ENCODE data around the gene CHEK2. TPM values are rescaled to one million over a fixed set of nuclear protein-coding genes. Genes with fewer than 3 reads are reported as not detected.

CHEK2 gene
- total and polyA plus RNA-seq, 2 experiments from 2014 or later = 86.0 to 121 TPM

- Histone ChIP-seq H3K27me3 (ENCODE audit: insufficient read depth) (no peaks in the 10 kb centered on the region), H3K4me1 (ENCODE audit: insufficient read depth) (no peaks in the 10 kb centered on the region), H4K20me1 (replicated peaks; ENCODE audit: insufficient read depth) (peaks cover 30% of the 10 kb centered on the region), H3K36me3 (ENCODE audit: insufficient read depth) (peaks cover 34% of the 10 kb centered on the region), H3K27ac (ENCODE audit: low read depth) (no peak overlapping the region), H3K9me2 (ENCODE audit: insufficient read depth) (no peaks in the 10 kb centered on the region), H3K4me3 (no peak overlapping the region), H3F3A (replicated peaks; ENCODE audit: low read depth) (peaks cover 46% of the 10 kb centered on the region), H3K79me2 (replicated peaks; ENCODE audit: insufficient read depth) (peaks cover 8% of the 10 kb centered on the region), H3K4me2 (no peak overlapping the region), H2AFZ (no peak overlapping the region)
- no peak for TF ChIP-seq JUNB (IDR thresholded peaks at IDR 0.05; ENCODE audit: unreplicated experiment)
- no peak for TF ChIP-seq EZH2phosphoT487 (IDR thresholded peaks at IDR 0.05; ENCODE audit: unreplicated experiment)
- TF ChIP-seq REST (IDR thresholded peaks at IDR 0.05; ENCODE audit: unreplicated experiment) = no peak
- TF ChIP-seq ETS1 (IDR thresholded peaks at IDR 0.05) = no peak
- TF ChIP-seq STAT1 (IDR thresholded peaks at IDR 0.05; ENCODE audit: unreplicated experiment) = no peak
- no peak for TF ChIP-seq ZNF462 (CRISPR knock-in tag; IDR thresholded peaks at IDR 0.05)
- no peak for TF ChIP-seq POLR2AphosphoS5 (IDR thresholded peaks at IDR 0.05; ENCODE audit: low read depth)
- no peak for TF ChIP-seq CTCF (conservative IDR thresholded peaks at IDR 0.05; ENCODE audit: low read depth in 2 of 2)
- no peak for TF ChIP-seq ZNF114 (CRISPR knock-in tag; IDR thresholded peaks at IDR 0.05)
- TF ChIP-seq CREB1 (CRISPR knock-in tag; IDR thresholded peaks at IDR 0.05; ENCODE audit: low read depth) = no peak
- no peak for TF ChIP-seq NANOG (IDR thresholded peaks at IDR 0.05; ENCODE audit: borderline replicate concordance)
- no peak for TF ChIP-seq ZNF331 (CRISPR knock-in tag; IDR thresholded peaks at IDR 0.05; ENCODE audit: low read depth)
- TF ChIP-seq EZH2 (IDR thresholded peaks at IDR 0.05; ENCODE audit: low read depth, unreplicated experiment) = no peak
- H3K36me3 Mint-ChIP-seq (ENCODE audit: low read depth) = peaks cover 54% of the 10 kb centered on the region
- H3K4me3 Mint-ChIP-seq = no peak overlapping the region
- H3K9me3 Mint-ChIP-seq = no peaks in the 10 kb centered on the region
- DNase-seq (ENCODE audit: low spot score) (no peak), ATAC-seq (no peak)
- H3K27ac Mint-ChIP-seq = no peak overlapping the region
- no peaks in the 10 kb centered on the region for H3K4me1 Mint-ChIP-seq
- H3K27me3 Mint-ChIP-seq (ENCODE audit: insufficient read depth, low read depth, poor library complexity) = peaks cover 11% of the 10 kb centered on the region
Measured at GRCh38 chr22:28791124-28791523, 49.5 kb upstream of the CHEK2 start.
